K562 (cell line): ENCODE data around the gene PPM1H. TPM values are rescaled to one million over a fixed set of nuclear protein-coding genes. Genes with fewer than 3 reads are reported as not detected.
A peak's percentile ranks its signal among the peaks of the same experiment; 100 is the strongest.

Experiments
- BRD4 ChIP-seq: fragments of 200-600 bp; sonication (generic); IDR thresholded peaks from 2 replicates; pipeline ENCODE4 v1.6.1; 2017; ENCODE audit warnings: inconsistent platforms
- BRF2 ChIP-seq: IDR thresholded peaks from 3 replicates; pipeline ENCODE4 v1.6.1; 2011; ENCODE audit warnings: borderline replicate concordance, mild to moderate bottlenecking; ENCODE audit not compliant: insufficient read length, insufficient read depth
- CTCFL ChIP-seq: IDR thresholded peaks from 2 replicates; pipeline ENCODE4 v1.6.1; 2011; ENCODE audit warnings: borderline replicate concordance, low read depth, mild to moderate bottlenecking, moderate library complexity, low read length; ENCODE audit not compliant: insufficient read depth, poor library complexity, severe bottlenecking
- FOXJ2 ChIP-seq: fragments of 200-800 bp; sonication (Bioruptor generic); IDR thresholded peaks from 2 replicates; pipeline ENCODE4 v1.6.1; 2016; ENCODE audit warnings: missing genetic modification characterization, missing compliant biosample characterization
- GABPB1 ChIP-seq: sonication (generic); formaldehyde crosslinking; IDR thresholded peaks from 2 replicates; pipeline ENCODE4 v1.8.0; 2022; ENCODE audit warnings: mild to moderate bottlenecking, missing genetic modification reagents
- HBP1 ChIP-seq: fragments of 450-650 bp; formaldehyde crosslinking; IDR thresholded peaks from 2 replicates; pipeline ENCODE4 v1.4.0; 2022; ENCODE audit warnings: missing genetic modification characterization
- HDAC2 ChIP-seq: fragments of 450-650 bp; IDR thresholded peaks from 2 replicates; pipeline ENCODE4 v1.6.1; 2016; ENCODE audit warnings: mild to moderate bottlenecking
- HIVEP1 ChIP-seq: fragments of 250-450 bp; sonication (Bioruptor Pico); IDR thresholded peaks from 2 replicates; pipeline ENCODE4 v1.4.0; 2020; ENCODE audit warnings: mild to moderate bottlenecking
- HNRNPH1 ChIP-seq: fragments of 200-400 bp; formaldehyde crosslinking; optimal IDR thresholded peaks from 2 replicates; pipeline ENCODE3; 2017; ENCODE audit warnings: low read depth, mild to moderate bottlenecking, low read length, moderate library complexity
- KLF10 ChIP-seq: fragments of 250-450 bp; sonication (Bioruptor Pico); IDR thresholded peaks from 2 replicates; pipeline ENCODE4 v1.6.1; 2021; ENCODE audit warnings: matching md5 sums
- MCM7 ChIP-seq, 2 experiments: fragments of 450-650 bp; IDR thresholded peaks; 2 replicates each; pipeline ENCODE4 v1.6.1; 2016 to 2018
- NCOR1 ChIP-seq: fragments of 450-650 bp; IDR thresholded peaks from 2 replicates; pipeline ENCODE4 v1.6.1; 2016; ENCODE audit warnings: mild to moderate bottlenecking, moderate library complexity
- NFRKB ChIP-seq: fragments of 450-650 bp; IDR thresholded peaks from 2 replicates; pipeline ENCODE4 v1.6.1; 2016; ENCODE audit warnings: low read depth
- NUFIP1 ChIP-seq: fragments of 450-650 bp; IDR thresholded peaks from 2 replicates; pipeline ENCODE4 v1.6.1; 2018; ENCODE audit not compliant: partially characterized antibody
- POLR2G ChIP-seq: fragments of 200-400 bp; formaldehyde crosslinking; IDR thresholded peaks from 2 replicates; pipeline ENCODE4 v1.6.1; 2017; ENCODE audit warnings: low read depth, mild to moderate bottlenecking, antibody characterized with exemption, low read length, moderate library complexity
- PRDM10 ChIP-seq: fragments of 450-650 bp; IDR thresholded peaks from 2 replicates; pipeline ENCODE4 v1.6.1; 2018; ENCODE audit not compliant: partially characterized antibody
- RBM17 ChIP-seq: fragments of 200-400 bp; formaldehyde crosslinking; IDR thresholded peaks from 2 replicates; pipeline ENCODE4 v1.6.1; 2017; ENCODE audit warnings: low read depth, mild to moderate bottlenecking, low read length, borderline replicate concordance
- SIX5 ChIP-seq, 2 experiments: IDR thresholded peaks; 2 replicates each; pipeline ENCODE4 v1.6.1; 2011; ENCODE audit warnings: low read length in 2 of 2, borderline replicate concordance in 1 of 2, low read depth in 1 of 2, mild to moderate bottlenecking in 1 of 2, moderate library complexity in 1 of 2; ENCODE audit not compliant: insufficient read depth in 1 of 2
- SPI1 ChIP-seq: IDR thresholded peaks from 2 replicates; pipeline ENCODE4 v1.6.1; 2011; ENCODE audit warnings: low read depth, low read length, control low read depth, borderline replicate concordance
- ZFP30 ChIP-seq: fragments of 250-450 bp; sonication (Bioruptor Pico); IDR thresholded peaks from 2 replicates; pipeline ENCODE4 v1.8.0; 2022; ENCODE audit warnings: moderate library complexity, mild to moderate bottlenecking, inconsistent platforms, borderline replicate concordance
- ZNF507 ChIP-seq: conservative IDR thresholded peaks from 2 replicates; pipeline ENCODE4 v1.6.1; 2017; ENCODE audit warnings: missing genetic modification characterization, missing compliant biosample characterization
- ZNF551 ChIP-seq: fragments of 250-450 bp; sonication (Bioruptor Pico); IDR thresholded peaks from 2 replicates; pipeline ENCODE4 v1.5.0; 2021; ENCODE audit warnings: mild to moderate bottlenecking, moderate library complexity
- ZNF57 ChIP-seq: fragments of 450-650 bp; formaldehyde crosslinking; IDR thresholded peaks from 2 replicates; pipeline ENCODE4 v1.4.0; 2020; ENCODE audit warnings: mild to moderate bottlenecking, moderate library complexity
- polyA plus RNA-seq, 8 experiments: library from polyadenylated mRNA; depleted of rRNA in 4 of 8; stranded (reverse) in 5 of 8; unstranded in 3 of 8; fragments of >200 nt; fragmentation: Nextera tagmentation in 2 of 8; fragmentation: Illumina TruSeq in 1 of 8; extraction: Ambion mirVana in 2 of 8; extraction: Trizol in 1 of 8; gene quantifications; 2 replicates each; pipeline versions ENCODE4 v1.2.1 to v1.2.3, GENCODE V29; 2011 to 2014; ENCODE audit warnings: inconsistent platforms in 1 of 8, missing spikeins in 1 of 8
- total RNA-seq, 7 experiments: library from RNA; depleted of rRNA in 6 of 7; stranded (reverse); fragments of >200 nt in 6 of 7; fragmentation: Illumina TruSeq in 2 of 7; extraction: Trizol in 2 of 7; gene quantifications; 2 replicates each; pipeline versions ENCODE4 v1.2.1 to v1.2.3, GENCODE V29; 2011 to 2021; ENCODE audit warnings: low replicate concordance in 1 of 7

Gene PPM1H
- total and polyA plus RNA-seq, 9 of the 15 experiments (the other 6 are each of a cell fraction or from before 2014, with no cell fraction given): 5.3 to 29.3 (median 11.3) TPM

- TF ChIP-seq PRDM10 (no peak), MCM7 (IDR thresholded peaks at IDR 0.05) (no peak), KLF10 (no peak), GABPB1 (CRISPR knock-in tag) (no peak), HDAC2 (0 out of 2 replicates have a peak, but pooled peaks have one; percentile 32), NUFIP1 (no peak), HBP1 (CRISPR knock-in tag) (no peak), SPI1 (no peak), NCOR1 (peak; percentile 35; the same call in 1 of the 2 replicates), ZFP30 (CRISPR knock-in tag) (no peak), NFRKB (no peak), BRF2 (no peak), HIVEP1 (CRISPR knock-in tag) (no peak), ZNF57 (CRISPR knock-in tag) (no peak), RBM17 (no peak), ZNF507 (tag) (no peak), SIX5 (IDR thresholded peaks at IDR 0.05; ENCODE audit: borderline replicate concordance in 1 of 2, insufficient read depth in 1 of 2, low read depth in 1 of 2, low read length in 2 of 2) (no peak), BRD4 (no peak), HNRNPH1 (no peak), FOXJ2 (tag) (peak; percentile 88), ZNF551 (no peak), CTCFL (no peak), POLR2G (no peak)
Measured at GRCh38 chr12:62760779-62761178, 174.2 kb downstream of the PPM1H start (continued).
